GM23338 (cell line): ENCODE measurements around the gene ADGRG2. TPM values are rescaled to one million over a fixed set of nuclear protein-coding genes. Genes with fewer than 3 reads are reported as not detected.

Source experiments
- EZH2phosphoT487 ChIP-seq: fragments of 200-600 bp; sonication (generic); IDR thresholded peaks from one replicate; pipeline ENCODE4 v1.8.1; 2018; ENCODE audit warnings: antibody characterized with exemption; ENCODE audit not compliant: unreplicated experiment
- ZNF462 ChIP-seq: fragments of 250-450 bp; sonication (Bioruptor Pico); IDR thresholded peaks from 2 replicates; pipeline ENCODE4 v1.5.0; 2020; ENCODE audit warnings: mild to moderate bottlenecking, moderate library complexity
- polyA plus RNA-seq: library from polyadenylated mRNA; unstranded; fragments of >200 nt; fragmentation: Nextera tagmentation; extraction: Ambion mirVana; gene quantifications from 2 replicates; pipeline ENCODE4 v1.2.1, GENCODE V29; 2016
- total RNA-seq: library from RNA; depleted of rRNA; stranded (reverse); fragments of >200 nt; shearing (Covaris generic); gene quantifications from 2 replicates; pipeline ENCODE4 v1.2.3, GENCODE V29; 2014
- TF ChIP-seq, protein P1 (sequence below): IDR thresholded peaks from 2 replicates; pipeline ENCODE4 v1.6.1; 2016; ENCODE audit warnings: antibody characterized with exemption
- TF ChIP-seq, protein P2 (sequence below): IDR thresholded peaks from one replicate; pipeline ENCODE4 v1.6.1; 2018; ENCODE audit warnings: antibody characterized with exemption; ENCODE audit not compliant: unreplicated experiment

ADGRG2 gene
- total and polyA plus RNA-seq, 2 experiments from 2014 or later: 4.0 to 10.8 TPM

DNA sequence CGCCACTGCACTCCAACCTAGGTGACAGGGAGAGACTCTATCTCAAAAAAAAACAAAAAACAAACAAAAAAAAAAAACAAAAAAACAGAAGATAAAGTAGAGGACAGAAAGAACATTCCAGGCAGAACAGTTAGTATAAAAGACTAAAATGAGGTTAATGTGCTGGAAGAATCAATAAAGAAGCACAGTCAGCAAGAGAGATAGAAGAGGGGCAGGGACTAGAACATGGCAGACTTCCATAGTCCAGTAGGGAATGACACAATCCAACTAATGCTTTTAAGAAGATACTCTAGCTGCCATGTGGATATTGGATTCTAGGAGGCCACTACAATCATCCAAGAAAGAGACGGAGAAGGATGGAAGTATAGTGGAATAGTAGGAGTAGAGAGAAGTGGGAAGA, 11.6 kb downstream of the ADGRG2 start (continued):
- TF ChIP-seq ZNF462 (CRISPR knock-in tag) (no peak), EZH2phosphoT487 (no peak)
- TF ChIP-seq, protein P1, sequence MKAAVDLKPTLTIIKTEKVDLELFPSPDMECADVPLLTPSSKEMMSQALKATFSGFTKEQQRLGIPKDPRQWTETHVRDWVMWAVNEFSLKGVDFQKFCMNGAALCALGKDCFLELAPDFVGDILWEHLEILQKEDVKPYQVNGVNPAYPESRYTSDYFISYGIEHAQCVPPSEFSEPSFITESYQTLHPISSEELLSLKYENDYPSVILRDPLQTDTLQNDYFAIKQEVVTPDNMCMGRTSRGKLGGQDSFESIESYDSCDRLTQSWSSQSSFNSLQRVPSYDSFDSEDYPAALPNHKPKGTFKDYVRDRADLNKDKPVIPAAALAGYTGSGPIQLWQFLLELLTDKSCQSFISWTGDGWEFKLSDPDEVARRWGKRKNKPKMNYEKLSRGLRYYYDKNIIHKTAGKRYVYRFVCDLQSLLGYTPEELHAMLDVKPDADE: no peak
- TF ChIP-seq, protein P2, sequence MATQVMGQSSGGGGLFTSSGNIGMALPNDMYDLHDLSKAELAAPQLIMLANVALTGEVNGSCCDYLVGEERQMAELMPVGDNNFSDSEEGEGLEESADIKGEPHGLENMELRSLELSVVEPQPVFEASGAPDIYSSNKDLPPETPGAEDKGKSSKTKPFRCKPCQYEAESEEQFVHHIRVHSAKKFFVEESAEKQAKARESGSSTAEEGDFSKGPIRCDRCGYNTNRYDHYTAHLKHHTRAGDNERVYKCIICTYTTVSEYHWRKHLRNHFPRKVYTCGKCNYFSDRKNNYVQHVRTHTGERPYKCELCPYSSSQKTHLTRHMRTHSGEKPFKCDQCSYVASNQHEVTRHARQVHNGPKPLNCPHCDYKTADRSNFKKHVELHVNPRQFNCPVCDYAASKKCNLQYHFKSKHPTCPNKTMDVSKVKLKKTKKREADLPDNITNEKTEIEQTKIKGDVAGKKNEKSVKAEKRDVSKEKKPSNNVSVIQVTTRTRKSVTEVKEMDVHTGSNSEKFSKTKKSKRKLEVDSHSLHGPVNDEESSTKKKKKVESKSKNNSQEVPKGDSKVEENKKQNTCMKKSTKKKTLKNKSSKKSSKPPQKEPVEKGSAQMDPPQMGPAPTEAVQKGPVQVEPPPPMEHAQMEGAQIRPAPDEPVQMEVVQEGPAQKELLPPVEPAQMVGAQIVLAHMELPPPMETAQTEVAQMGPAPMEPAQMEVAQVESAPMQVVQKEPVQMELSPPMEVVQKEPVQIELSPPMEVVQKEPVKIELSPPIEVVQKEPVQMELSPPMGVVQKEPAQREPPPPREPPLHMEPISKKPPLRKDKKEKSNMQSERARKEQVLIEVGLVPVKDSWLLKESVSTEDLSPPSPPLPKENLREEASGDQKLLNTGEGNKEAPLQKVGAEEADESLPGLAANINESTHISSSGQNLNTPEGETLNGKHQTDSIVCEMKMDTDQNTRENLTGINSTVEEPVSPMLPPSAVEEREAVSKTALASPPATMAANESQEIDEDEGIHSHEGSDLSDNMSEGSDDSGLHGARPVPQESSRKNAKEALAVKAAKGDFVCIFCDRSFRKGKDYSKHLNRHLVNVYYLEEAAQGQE: no peak
